Activated CD4-positive, alpha-beta T cell treated with anti-CD3 and anti-CD28 coated beads for 48 hours (primary cell): Measurements from ENCODE around the gene FAM180A.
"Not testable (repeated sequence)": the region's sequence is repeated elsewhere in the genome, so short reads cannot be mapped to it uniquely, and the experiment has no call there.

Source experiments
- DNase-seq: peaks from one replicate; pipeline ENCODE4 v3.0.0-alpha.2; 2020

FAM180A gene

DNA sequence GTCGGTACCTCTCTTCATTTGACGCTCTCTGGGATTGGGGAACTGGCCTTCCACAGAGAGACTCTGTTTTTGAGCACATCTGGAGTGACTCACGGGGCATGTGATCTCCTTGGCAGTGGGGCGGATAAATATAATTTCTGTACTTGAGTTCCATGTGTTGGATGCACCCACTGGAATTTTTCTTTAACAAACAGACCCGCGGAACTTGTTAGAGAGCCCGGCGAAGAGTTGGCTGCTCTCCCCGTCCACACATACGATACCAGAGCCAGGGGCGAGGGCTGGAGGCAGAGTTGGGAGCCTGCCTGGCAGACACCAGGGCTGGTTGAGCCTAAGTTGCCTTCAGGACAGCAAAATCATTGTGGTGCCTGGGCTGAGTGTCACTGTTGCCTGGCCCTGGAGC lies at the start of gene FAM180A:
Gene FAM180A (minus strand): TSS at position 44 of the 400 bp plus-strand sequence. CDS start 233 bp downstream, outside the sequence.
- DNase-seq, result no peak

DNA sequence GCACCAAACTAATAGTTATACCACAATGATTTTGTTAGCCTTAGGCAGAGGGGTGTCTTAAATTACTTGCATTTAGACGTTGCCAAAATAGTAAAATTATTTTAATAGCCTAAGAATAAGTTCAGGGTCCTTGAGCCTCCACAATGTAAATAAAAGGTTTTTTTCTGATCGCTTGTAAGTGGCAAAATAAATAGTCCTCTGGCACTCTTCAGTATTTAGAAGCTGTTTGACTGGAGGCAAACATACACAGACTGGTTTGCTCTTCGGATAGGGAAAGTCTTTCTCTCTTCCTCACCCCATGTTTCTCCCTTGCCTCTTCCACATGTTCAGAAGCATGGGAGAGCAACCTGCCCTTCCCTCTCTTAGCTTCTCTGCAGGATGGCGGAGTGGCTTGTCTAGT lies 49.5 kb upstream of the FAM180A start:
- DNase-seq, result no peak

DNA sequence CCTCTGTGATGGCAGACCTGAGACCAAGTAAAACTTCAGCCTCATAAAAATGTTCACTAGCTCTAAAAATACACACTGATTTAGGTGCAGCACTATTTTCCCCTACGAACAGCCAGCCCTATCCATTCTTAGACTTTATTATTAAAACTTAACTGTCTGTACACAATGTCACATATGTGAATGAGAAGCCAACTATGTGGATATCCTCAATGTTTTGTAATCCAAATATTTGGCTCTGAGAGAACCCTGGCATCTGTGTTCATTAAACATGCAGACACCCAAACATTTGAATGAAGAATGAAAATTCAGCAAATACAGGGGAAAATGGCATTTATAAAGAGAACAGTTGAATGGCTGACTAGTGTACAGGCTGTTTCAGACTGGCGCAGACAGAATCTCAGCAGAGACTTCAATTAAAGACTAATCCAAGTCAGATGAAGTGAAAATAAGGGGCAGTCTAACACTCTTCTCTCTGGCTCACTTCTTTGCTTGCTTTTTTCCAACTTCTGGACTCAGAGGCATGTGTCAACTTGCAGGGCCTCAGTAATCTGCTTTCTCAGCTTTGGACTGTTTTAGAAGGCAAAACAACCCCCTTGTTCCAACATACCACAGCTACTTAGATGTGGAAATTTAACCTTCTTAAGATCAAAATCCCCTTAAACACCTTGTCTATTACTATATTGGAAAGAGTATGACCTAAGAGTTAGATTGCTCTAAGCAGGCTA lies 47.4 kb upstream of the FAM180A start:
- no peak for DNase-seq

DNA sequence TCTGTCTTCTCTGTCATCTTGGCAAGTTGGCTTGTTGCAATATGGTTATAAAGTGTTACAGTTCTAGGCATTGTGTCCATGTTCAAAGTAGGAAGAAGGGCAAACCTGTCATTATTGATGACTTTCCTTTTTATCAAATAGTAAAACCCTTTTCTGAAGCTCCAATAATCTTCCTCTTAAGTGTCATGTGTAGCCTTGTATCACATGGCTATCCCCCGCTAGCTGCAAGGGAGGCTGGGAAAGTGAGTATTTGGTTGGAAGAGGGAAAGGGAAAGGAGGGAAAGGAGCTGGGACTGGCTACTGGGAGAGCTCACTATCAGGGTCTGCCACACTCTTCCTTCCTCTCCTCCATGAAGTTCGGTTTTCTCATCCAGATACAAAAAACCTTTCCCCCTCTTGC lies 45.2 kb upstream of the FAM180A start:
- no peak for DNase-seq

DNA sequence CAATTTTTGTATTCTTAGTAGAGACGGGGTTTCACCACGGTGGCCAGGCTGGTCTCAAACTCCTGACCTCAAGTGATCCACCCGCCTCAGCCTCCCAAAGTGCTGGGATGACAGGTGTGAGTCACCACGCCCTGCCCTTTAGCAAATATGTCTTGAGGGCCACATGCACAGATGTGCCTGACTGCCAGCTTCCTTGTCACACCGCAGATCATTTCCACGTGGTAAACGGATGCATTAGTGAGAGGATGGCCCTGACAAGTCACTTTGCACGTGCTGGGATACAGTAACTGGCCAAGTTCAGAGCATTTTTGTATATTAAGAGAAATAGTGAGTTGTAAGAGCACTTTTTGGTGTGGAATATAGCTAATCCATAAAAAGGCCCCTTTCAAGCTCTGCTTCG lies 44.3 kb upstream of the FAM180A start:
- DNase-seq, result no peak

DNA sequence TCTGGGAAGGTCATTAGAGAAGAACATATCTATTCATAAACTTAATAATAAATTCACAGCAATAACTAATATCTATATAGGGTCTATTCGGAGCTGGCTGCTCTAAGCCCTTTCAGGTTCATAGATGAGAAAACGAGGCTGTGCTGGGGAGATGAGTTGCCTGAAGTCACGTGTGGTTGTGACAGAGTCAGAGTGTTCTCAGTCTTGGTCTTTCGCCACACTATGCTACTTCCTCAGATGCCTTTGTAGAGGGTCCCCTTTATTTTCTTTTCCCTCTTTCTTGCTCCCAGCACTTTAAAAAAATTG lies 43.7 kb upstream of the FAM180A start:
- DNase-seq, result no peak

DNA sequence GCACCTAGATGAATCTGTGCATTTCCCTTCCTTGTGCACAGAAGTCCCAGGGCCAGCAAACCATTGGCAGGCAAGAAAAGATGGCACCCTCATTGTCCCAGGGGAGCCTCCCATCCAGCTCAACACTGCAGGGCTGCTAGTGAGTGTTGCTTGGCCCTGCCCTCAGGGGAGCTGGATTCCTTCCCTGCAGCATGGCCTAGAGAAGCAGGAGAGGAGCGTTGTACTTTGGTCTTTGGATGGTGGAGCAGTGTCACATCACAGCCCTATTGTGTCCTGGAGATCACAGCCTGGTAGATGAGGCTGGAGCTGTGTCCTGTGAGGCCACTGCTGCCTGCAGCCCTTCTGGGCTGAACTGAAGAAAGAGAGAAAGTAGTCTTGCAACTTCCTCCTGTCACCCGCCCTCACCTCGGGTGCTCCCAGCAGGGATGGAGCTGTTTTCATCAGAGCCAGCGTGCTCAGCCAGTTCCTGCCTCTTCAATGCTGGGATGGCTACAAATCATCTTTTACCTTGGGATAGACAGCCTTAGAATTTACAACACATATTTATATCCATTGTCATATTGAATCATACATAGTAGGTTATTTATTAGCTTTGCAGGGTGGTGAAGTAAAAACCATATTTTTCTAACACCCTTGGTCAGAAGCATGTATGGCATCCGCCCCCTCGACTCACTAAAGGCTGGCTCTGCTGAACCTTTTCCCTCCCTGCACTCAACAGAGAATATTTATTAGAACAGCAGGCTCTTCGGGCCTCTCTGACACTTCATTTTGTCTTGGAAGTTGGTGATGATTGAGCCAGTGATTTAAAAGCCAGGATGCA lies 43.1 kb upstream of the FAM180A start:
- no peak for DNase-seq

DNA sequence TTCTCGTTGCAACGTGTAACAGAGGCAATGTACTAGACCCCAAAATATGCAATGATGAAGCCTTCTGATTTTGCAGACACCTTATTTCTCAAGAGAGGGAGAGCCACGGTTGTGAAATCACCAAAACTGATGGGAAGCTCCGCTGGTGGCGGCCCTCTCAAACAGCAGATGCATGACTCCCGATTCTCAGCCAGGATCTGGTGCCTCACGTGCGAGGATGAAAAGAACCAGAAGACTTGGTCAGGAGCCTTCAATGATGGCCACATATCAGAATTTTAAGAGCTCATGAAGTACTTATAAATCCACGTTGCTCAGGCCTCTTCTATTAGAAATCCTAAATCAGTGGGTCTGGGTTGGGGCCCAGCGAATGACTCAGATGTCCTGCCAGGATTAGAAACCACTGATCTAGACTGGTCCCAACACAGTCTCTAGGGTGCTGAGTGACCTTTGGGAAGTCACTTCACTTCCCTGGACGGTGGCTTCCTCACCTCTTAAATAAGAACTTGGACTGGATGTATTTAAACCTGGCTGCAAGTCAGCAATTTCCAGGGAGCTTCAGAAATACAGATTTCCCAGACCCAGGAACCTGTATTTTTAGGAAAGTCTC lies 41.9 kb upstream of the FAM180A start:
- no peak for DNase-seq

DNA sequence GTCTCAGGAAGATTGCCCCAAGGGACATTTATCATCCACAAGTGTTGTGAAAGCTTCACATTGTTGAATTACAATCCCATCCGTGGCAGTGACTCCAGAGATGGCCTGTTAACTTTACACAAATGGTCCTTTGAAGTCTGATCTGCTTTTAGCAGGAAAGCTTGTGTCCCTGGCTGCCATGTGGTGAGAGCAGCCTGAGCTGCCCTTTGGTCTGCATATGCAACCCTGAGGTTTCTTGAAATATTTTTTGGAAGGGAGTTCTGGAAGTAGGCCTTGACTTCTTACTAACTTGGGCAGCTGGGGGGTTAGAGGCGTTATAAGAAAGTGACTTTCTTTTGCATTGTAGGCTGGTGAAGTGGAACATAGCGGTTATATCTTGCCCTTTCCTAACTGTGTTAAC lies 41.3 kb upstream of the FAM180A start:
- no peak for DNase-seq

DNA sequence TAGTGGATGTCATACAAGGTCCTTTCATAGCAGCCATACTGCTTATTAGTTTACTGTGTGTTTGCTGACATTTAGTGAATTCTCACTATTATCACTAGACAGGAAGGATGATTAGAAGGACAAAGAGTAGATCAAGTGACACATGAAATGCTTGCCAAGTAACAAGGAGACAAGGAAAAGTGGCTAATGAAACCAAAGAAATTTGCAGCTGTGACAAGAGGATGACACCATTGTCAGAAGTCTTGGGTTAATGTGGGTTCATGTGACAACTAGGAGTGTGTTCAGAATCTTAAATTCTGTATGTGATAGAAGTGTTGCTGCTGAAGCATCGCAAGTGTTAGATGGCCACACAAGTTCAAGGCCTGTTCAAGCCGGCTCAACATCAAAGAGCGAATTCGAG lies 40.8 kb upstream of the FAM180A start:
- no peak for DNase-seq

DNA sequence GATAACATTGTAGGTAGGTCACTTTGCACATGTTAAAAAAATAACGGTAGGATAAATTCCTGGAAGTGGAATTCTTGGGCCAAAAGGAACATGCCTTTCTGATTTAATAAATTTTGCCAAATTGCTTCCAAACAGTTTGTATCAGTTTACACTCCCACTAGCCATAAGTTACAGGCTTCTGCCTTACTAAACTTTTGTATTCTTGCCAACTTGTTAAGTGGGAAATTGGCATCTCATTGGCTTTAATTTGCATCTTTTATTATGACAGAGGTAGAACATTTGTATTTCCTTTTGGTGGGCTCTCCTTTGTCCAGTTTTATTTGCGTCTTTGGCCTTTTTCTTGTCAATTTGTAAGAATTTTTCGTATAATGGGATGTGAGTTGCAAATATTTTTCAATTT lies 38.3 kb upstream of the FAM180A start:
- no peak for DNase-seq

DNA sequence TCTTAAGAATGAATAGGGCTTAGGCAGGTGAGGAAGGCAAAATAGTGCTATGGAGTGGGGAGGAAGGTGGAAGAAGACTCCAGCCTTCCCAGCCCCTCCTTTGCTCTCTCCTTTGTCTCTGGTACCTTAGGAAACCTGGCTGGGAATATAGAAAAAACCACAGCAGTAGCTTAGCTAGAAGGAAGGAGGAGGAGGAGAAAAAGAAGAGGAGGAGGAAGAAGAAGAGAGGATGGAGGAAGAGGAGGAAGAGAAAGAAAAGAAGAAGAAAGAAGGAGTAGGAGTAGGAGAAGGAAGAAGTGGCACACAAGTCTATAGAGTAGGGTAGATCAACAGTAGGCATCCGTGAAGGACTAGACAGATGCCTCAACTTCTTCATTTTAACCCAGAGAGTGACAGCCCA lies 36.5 kb upstream of the FAM180A start:
- DNase-seq, result no peak

DNA sequence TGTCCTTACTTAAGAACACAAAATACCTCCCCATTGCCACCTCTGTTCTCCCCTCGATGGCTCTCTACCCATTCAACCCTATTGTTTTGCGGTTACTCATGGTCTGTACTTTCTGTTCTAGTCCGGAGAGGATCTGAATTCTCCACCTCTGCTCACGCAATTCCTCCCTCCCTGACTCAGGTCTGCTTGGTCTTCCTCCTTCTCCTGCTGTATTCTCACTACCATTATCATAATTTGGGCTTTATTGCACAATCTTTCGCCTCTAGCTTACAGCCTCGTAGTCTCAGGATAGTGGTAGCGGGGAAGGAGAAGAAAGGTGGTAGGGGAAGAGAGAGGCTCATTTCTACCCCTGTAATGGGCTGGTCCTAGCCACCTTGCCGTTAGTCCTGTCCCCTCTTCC lies 35.4 kb upstream of the FAM180A start:
- no peak for DNase-seq

DNA sequence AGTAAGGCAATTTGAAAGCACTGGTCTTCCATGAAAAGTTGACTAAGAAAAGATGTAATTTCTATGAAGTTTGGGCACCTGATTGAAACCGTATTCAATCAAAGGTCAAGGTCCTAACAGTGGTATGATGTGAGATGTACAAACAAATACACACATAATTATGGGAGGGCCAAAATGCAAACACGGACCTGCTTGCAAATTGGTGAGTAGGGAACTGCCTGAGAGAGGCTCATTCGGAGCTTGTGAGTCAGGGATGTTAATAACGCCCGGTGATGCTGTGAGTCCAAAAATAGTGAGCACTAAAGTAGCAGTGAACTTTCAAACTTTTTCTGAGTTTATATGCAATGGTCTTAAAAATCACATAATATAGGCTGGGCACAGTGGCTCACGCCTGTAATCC lies 34.2 kb upstream of the FAM180A start:
- no peak for DNase-seq

DNA sequence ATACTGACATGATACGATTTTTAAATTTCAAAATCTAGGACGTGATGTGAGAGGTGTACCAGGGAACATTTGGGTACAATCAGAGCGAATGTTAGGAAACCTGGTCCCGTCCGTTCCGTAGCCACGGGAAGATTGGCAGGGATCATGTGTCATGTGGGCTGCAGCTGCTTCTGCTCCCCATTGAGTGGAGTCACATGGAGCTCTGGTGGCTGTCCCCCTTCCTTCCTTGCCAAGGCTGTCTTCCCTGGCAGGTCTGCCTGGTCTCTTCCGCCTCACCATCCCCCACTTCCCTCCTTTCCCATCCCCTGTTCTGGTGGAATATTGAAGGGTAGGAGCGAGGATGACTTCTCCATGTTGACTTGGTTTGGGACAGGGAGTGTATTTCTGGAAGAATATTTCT lies 33.8 kb upstream of the FAM180A start:
- no peak for DNase-seq

DNA sequence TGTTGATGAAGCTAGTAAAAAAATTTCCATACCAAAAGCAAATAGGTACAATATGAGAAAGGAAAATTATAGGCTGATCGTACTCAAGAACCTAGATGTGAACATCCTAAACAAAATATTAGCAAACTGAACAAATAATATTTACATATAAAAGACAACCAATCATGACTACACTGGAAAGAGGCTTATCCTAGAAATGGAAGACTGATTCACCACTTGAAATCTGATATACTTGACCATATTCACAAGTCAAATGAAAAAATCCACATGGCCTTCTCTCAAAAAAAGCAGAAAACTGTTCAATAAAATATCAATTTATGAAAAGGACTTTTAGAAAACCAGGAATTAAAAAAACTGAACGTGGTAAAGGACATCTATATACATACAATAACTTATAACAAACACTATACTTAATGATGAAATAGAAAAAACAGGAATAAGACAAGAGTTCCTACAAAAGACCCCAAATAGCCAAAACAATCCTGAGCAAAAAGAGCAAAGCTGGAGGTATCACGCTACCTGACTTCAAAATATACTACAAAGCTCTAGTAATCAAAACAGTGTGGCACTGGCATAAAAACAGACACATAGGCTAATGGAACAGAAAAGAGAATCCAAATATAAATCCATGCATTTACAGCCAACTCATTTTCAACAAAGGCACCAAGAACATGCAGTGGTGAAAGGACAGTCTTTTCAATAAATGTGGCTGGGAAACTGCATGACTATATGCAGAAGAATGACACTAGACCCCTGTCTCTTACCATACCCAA lies 29.2 kb upstream of the FAM180A start:
- DNase-seq, result no peak

DNA sequence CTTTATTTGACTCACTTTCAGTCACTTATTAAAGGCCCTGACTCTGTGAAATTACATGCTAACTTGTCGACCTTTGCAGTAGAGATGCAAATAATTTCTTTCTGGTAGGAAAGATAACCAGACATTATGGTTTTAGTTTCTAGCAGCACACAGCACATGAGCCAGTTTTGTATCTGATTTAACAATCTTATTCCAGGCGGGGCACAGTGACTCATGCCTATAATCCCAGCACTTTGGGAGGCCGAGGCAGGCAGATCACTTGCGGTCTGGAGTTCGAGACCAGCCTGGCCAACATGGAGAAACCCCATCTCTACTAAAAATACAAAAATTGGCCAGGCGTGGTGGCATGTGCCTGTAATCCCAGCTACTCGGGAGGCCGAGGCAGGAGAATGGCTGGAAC lies 27.3 kb upstream of the FAM180A start:
- not testable (repeated sequence) for DNase-seq

DNA sequence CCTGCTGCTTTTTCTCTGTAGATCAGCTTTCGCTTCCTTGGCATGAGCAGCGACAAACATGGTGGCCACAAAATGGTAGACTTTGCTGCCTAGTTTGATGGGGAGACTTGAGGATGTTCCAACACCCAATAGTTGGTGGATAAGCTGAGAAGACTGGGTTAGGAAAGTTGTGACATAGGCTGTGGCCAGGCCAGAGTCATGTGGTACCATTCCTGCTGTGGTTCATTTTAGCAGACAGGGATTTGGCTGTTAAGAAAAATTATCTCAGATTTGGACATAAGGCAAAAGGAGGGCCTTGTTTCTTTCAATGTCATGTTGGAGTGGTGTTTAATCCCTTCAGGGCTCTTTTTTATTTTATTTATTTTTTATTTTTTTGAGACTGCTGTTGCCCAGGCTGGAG lies 26.6 kb upstream of the FAM180A start:
- no peak for DNase-seq

DNA sequence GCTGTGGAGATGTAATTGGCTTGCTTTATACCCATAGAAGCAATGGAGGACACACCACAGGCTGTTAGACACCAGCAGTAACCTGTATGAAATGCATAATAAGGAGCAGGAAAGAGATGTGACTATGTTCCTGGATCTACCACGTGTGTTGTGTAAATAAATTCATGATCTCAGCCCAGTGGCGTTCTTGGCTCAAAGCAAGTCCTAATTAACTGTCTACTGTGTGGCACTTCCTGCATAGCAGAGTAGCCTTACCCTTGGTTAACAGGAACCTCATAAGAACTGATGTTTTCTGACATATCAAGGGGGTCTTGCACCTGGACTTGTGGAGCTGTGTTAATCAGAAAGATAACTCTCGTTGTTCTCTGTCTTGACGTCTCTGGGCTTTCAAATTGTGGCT lies 25.7 kb upstream of the FAM180A start:
- DNase-seq, result no peak

DNA sequence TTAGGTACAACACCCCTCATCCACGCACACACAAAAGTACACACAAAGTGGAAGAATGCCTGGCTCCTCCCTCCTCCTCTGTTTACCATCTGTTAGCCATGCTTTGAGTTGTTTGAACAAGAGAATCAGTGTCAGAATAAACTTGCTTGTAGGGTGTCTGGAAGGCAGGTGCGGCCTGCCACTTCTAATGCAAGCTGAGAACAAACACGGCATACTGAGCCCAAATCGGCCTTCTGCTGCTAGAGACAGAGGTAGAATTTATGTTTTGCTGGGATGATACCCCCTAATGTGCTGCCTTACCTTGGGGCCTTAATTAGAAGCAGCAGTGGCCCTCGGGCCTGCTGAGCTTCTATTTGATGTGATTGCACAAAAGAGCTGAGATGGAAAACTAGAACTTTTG lies 24.9 kb upstream of the FAM180A start:
- no peak for DNase-seq

DNA sequence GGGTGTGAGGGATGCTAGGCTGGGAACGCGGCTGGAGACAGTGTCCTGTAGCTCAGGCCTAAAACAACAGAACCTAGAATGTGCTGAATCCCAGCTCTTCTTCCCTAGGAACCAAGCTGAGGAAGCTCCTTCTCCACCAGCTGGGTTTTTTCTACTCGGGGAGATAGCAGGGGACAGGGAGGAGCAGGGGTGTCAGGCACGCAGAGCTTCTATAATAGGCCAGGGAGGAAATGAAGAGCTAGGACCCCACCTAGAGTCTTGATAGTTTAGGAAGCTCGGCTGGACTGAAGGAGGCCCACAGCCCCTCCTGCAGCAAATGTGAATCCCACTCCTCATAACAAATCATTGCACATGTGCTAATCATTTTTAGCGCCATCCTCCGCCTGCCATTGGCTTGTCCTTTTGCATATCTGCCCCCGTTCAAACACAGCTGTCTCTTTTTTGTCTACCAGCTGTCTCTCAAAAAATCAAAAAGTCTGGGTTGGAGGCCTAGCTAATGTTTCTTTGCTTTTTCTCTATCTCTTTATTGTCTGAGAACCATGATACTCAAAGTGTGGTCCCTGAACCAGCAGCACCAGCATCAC lies 24.1 kb upstream of the FAM180A start:
- no peak for DNase-seq

DNA sequence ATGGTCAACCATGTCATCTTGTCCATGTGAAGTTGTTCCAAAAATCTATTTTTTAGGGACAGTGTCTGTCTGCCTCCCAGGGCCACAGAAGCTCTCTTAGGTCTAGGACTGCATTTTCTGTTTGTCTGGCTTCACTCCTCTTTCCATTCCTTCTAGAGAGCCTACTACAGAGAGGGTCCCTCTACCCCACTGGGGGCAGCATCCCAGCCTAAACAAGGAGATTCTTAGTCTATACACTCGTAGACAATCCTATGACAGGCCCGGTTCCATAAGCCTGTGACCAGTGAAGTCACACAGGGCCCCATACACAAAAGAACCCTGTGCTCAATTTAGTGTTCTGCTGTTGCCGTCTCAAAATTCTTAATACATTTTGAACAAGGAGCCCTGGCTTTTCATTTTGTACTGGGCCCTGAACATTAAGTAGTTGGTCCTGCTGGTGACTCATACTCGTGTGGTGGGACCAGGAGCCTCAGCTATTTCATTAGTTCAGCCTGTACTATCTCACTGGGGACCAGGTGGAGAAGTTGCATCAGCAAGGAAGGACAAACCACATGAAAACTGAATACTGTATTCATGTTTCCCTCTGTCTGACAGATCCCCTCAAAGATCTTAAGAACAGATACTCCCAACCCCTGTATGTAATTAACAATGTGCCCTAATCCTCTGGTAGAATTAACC lies 23.5 kb upstream of the FAM180A start:
- no peak for DNase-seq

DNA sequence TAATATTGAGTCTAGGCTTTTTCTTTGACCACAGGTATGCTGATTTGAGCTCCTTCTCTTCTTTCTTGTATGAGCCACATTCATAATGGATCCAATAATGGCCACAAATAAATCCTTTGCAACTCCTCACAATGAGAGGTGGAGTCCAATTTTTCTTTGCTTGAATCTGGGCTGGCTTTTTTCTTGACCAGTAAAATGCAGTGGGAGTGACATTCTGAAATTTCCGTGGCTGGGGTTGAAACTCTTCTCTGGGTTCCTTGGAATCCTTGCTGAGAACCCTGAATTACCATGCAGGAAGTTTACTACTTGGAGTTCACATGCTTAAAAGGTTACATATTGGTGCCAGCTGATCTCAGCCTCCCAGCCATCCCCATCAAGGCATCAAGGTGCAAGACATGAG lies 22.4 kb upstream of the FAM180A start:
- no peak for DNase-seq
